GM18511 (cell line): Measurements from ENCODE around the gene ADAM12.

Experiments
- ATAC-seq: cut with Tn5 transposase; IDR thresholded peaks from one replicate; pipeline ENCODE4 v1.9.1; 2021; ENCODE audit warnings: mild to moderate bottlenecking, moderate library complexity; ENCODE audit not compliant: unreplicated experiment

The ADAM12 gene

GRCh38 chr10:126157189-126157588 lies 231.1 kb downstream of the ADAM12 start:
- no peak for ATAC-seq

- no peak for ATAC-seq
Observed at GRCh38 chr10:126156503-126156902, 231.8 kb downstream of the ADAM12 start.

GRCh38 chr10:126156012-126156411 lies 232.3 kb downstream of the ADAM12 start:
- ATAC-seq, result no peak

DNA sequence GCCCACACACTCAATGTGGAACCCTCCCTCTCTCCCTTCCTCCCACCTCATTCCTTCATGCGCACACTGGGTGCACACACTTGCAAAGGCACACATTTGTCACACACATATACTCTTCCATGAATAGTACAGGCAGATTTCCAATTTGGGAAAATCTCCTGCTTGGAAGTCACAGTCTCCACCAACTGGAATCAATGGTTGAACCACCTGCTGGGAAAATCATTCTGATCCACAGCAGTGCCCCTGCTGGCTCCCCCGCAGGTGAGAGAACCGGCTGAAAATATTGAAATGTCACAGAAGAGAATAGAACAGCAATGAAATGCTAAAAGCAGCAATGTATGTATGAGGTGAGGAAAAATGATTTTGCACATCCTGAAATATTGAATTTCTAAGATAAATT lies 232.7 kb downstream of the ADAM12 start:
- no peak for ATAC-seq

DNA sequence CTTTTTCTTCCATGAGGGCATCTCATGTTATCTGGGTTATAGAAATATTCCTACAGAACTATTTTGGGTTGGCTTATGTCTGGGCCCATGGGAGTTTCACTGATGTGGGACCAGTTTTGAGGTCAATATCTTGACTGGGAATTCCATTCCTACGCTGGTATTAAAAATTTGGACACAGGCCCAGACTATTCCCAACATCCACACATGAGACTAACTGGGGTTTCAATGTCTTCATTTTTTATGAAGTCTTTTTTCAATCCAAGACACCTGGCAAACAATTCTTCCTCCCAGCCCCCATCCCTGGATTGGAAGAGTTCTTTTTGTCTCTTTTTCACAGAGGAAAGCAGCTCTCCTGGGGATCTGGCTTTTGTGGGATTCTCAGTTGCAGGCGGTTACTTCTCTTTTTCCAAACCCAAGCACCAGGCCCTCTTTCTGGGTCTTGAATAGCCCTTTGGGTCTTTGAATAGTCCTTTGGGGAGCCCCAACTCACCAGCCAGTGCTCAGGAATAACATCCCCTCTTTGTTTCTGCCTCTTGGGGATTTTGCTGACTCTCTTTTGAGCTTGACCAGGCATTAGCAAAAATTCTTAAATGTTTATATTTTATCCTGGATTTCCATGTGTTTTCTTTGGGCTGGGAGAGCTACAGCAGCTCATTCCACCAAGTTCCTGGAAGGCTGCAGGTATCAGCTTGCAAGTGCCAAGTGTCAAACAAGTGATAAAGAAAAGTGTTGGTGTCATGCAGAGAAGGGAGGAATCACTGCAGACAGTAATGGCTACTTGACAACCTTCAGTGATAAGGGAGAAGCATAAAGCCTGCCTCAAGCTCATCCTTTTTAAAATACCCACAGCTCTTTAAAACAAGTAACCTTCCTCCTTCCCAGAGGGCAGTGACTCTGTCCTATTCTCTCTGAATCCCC lies 234.3 kb downstream of the ADAM12 start:
- ATAC-seq, result no peak

- no peak for ATAC-seq
Observed at GRCh38 chr10:126147866-126148587, 240.2 kb downstream of the ADAM12 start.

DNA sequence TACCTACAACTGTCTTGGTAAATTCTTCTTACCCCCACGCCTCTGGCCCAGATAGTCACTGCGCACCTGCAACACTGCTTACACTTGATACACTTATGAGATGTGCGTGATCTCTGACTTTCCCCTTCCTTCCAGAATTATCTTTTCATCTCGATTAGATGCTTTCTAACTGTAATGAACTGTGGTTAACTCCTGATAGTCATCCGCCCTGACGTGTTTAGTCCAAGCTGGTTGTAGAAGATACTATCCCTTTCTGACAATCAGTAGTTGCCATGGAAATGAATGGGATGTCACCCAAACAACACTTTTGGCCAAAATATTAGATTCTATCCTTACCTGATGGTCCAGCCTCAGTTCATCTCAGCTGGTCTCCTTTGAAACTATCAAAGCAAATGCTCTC lies 241.5 kb downstream of the ADAM12 start:
- no peak for ATAC-seq

DNA sequence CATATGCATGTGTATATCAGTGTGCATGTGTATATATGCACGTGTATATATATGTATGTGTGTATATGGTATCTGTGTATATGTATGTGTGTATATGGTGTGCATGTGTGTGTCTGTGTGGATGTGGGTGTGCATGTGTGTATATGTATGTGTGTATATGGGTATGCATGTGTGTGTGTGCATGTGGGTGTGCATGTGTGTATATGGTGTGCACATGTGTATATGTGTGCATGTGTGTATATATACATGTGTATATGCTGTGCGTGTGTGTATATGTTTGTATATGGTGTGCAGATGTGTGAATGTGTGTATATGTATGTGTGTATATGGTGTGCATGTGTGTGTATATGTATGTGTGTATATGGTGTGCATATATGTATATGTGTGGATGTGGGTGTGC lies 245.2 kb downstream of the ADAM12 start:
- no peak for ATAC-seq

GRCh38 chr10:126140746-126141273 lies 247.5 kb downstream of the ADAM12 start:
- ATAC-seq, result no peak

DNA sequence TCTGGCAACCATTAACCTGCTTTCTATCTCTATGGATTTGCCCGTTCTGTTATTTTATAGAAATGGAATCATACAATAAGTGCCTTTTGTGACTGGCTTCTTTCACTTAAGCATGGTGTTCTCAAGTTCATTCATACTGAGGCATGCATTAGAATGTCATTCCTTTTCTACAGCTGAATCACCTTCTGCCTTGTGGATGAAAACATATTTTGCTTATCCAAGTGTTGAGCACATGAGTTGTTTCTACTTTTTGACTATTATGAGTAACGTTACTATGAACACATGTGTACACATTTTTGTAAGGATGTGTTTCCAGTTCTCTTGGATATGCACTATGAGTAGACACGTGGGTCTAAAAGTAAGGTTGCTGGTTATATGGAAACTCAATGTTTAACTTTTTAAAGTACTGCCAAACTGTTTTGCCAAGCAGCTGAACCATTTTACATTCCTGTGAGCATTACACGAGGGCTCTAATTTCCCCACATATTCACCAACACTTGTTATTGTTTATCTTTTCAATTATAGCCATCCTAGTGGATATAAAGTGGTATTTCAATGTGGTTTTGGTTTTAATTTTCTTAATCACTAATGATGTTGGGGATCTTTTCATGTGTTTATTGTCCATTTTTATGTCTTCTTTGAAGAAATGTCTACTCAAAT lies 250.6 kb downstream of the ADAM12 start:
- ATAC-seq, result no peak

GRCh38 chr10:126135941-126136595 lies 252.2 kb downstream of the ADAM12 start:
- ATAC-seq, result no peak

- ATAC-seq, result no peak
Observed at GRCh38 chr10:126135177-126135576, 253.1 kb downstream of the ADAM12 start.

DNA sequence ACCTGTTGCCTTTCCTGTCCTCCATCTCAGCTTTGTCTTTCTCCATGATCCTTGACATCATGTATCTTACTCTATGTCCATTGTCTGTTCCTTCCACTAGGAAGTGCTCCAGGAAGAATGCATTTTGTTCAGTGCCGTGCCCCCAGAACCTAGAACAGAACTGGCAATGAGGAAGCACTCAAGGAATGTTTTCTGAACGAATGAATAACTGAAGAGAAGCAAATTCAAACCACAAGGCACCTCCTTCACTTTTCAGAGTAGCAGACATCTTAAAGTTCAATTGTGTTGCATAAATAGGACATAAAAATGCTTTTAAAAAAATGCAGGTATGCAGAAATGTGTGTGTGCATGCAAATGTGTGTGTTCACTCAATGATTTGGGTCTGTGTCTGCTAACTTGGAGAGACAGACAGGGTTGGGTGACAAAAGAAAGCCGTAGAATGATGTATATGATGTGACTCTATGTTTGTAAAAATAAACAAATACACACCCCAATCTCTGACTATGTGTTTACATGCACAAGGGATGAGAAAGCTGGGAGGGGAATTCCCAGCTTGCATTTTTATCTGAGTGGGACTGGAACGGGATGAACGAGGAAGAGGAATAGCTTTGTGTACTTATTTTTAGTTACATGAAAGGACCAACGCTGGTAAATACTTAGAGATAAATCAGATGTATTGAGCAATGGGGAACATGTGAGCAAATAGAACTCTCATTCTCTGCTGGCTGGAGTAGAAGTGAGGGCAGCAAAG lies 254.2 kb downstream of the ADAM12 start:
- no peak for ATAC-seq

DNA sequence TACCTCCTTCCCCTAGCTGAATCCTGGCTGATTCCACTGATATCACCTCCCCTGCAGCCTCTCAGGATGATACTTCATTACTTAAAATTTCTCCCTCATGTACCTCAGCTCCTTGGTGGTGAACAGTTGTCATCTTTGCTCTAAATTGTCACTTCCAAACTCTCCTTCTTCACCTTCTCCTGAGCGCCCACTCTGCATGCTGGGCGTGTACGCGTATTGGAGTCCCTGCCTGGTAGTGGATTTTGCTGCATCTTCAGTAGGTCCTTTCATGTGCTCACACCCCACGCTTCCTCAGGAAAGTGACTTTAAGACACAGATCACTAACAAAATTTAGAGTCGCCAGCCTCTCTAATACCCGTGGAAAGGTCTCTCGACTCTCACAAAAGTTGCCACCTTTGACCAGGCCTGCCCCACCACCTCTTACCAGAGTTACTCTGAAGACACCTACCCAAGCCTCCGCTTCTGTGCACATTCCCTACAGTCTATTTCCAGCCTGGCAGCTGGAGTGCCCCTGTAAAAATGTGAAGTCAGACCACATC lies 255.1 kb downstream of the ADAM12 start:
- no peak for ATAC-seq

DNA sequence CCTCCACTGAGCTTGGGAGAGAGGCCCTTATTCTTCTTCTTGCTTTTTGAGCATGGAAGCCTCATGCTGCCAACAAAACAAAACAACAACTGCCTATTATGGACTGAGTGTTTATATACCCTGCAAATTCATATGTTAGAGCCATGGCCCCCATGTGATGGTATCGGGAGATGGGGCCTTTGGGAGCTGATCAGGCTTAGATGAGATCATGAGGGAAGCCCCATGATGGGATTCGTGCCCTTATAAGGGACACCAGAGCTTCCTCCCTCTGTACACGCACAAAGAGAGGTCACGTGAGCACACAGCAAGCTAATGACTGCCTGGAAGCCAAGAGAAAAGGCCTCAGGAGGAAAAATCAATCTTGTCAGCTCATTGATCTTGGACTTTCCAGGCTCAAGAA lies 256.9 kb downstream of the ADAM12 start:
- ATAC-seq, result no peak

GRCh38 chr10:126130271-126130710 lies 258.0 kb downstream of the ADAM12 start:
- ATAC-seq, result no peak

DNA sequence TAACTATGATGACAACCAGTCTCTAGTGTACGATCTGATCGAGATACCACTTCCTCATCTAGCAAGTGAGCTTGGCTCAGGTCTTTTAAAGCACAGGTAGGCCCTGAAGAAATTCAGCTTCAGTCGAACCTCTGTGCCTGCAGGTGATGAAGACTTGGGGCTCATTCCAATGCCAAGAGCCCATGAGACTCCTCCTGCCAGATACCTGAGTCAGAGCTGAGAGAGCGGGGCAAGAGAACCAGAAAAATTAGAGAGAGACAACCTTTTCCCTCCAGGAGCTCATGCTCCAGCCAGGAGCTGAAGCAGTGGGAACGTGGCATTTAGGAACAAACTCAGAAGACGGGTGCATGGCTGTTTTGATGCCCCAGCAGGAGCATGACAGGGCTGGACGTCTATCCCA lies 259.3 kb downstream of the ADAM12 start:
- no peak for ATAC-seq

DNA sequence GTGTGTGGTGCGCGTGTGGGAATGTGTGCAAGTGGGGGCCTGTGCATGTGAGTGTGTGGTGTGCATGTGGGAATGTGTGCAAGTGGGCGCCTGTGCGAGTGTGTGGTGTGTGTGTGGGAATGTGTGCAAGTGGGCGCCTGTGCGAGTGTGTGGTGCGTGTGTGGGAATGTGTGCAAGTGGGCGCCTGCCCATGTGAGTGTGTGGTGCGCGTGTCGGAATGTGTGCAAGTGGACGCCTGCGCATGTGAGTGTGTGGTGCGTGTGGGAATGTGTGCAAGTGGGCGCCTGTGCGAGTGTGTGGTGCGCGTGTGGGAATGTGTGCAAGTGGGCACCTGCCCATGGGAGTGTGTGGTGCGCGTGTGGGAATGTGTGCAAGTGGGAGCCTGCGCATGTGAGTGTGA lies 259.7 kb downstream of the ADAM12 start:
- no peak for ATAC-seq

- no peak for ATAC-seq
Observed at GRCh38 chr10:126127481-126128029, 260.7 kb downstream of the ADAM12 start.
